Hepatocyte (in vitro differentiated cells): ENCODE results near the gene ZDHHC24. TPM values are rescaled to one million over a fixed set of nuclear protein-coding genes. Genes with fewer than 3 reads are reported as not detected.

ENCODE experiments used
- DNase-seq: peaks from one replicate; pipeline ENCODE4 v3.0.0-alpha.2; 2016; ENCODE audit warnings: low spot score
- H2AFZ ChIP-seq: fragments of 200-600 bp; sonication (generic); 2 replicates; pipeline ENCODE4 v1.6.0; 2016; ENCODE audit warnings: antibody characterized with exemption, mild to moderate bottlenecking
- H3K27ac ChIP-seq: fragments of 200-600 bp; sonication (generic); 2 replicates; pipeline ENCODE4 v1.5.1; 2016; ENCODE audit warnings: mild to moderate bottlenecking
- H3K27me3 ChIP-seq: fragments of 200-600 bp; sonication (generic); 2 replicates; pipeline ENCODE4 v1.6.1; 2016
- H3K36me3 ChIP-seq: fragments of 200-600 bp; sonication (generic); replicated peaks from 2 replicates; pipeline ENCODE4 v1.5.1; 2016; ENCODE audit warnings: low read depth; ENCODE audit not compliant: insufficient read depth
- H3K4me1 ChIP-seq: fragments of 200-600 bp; sonication (generic); 2 replicates; pipeline ENCODE4 v1.5.1; 2016; ENCODE audit warnings: mild to moderate bottlenecking, moderate library complexity; ENCODE audit not compliant: insufficient read depth
- H3K4me2 ChIP-seq: fragments of 200-600 bp; sonication (generic); 2 replicates; pipeline ENCODE4 v1.6.0; 2016
- H3K4me3 ChIP-seq: fragments of 200-600 bp; sonication (generic); 2 replicates; pipeline ENCODE4 v1.5.1; 2016; ENCODE audit warnings: mild to moderate bottlenecking
- H3K79me2 ChIP-seq: fragments of 200-600 bp; sonication (generic); 2 replicates; pipeline ENCODE4 v1.6.0; 2017; ENCODE audit warnings: mild to moderate bottlenecking
- H3K9me2 ChIP-seq: fragments of 200-600 bp; sonication (generic); replicated peaks from 2 replicates; pipeline ENCODE4 v1.6.0; 2017; ENCODE audit warnings: mild to moderate bottlenecking; ENCODE audit not compliant: insufficient read depth
- H3K9me3 ChIP-seq: fragments of 200-600 bp; sonication (generic); 2 replicates; pipeline ENCODE4 v1.5.1; 2016; ENCODE audit warnings: low read depth, mild to moderate bottlenecking
- H4K20me1 ChIP-seq: fragments of 200-600 bp; sonication (generic); 2 replicates; pipeline ENCODE4 v1.6.0; 2016; ENCODE audit warnings: mild to moderate bottlenecking; ENCODE audit not compliant: insufficient read depth, poor library complexity, severe bottlenecking
- CTCF ChIP-seq: fragments of 200-600 bp; sonication (generic); IDR thresholded peaks from 2 replicates; pipeline ENCODE4 v1.5.1; 2016; ENCODE audit warnings: antibody characterized with exemption, mild to moderate bottlenecking; ENCODE audit not compliant: poor library complexity
- EZH2 ChIP-seq: fragments of 200-600 bp; sonication (generic); IDR thresholded peaks from 2 replicates; pipeline ENCODE4 v1.6.1; 2016; ENCODE audit warnings: antibody characterized with exemption, mild to moderate bottlenecking, borderline replicate concordance
- EZH2phosphoT487 ChIP-seq: fragments of 200-600 bp; sonication (generic); IDR thresholded peaks from one replicate; pipeline ENCODE4 v1.6.1; 2018; ENCODE audit warnings: antibody characterized with exemption, mild to moderate bottlenecking, low read depth, moderate library complexity; ENCODE audit not compliant: unreplicated experiment, severe bottlenecking
- WGBS: methylation state at CpG from one replicate; pipeline ENCODE4 v1.1.6; 2016; ENCODE audit warnings: low lambda C conversion rate; ENCODE audit errors: missing lambda C conversion rate; 5-methylcytosine and 5-hydroxymethylcytosine counted together
- polyA plus RNA-seq: library from polyadenylated mRNA; unstranded; fragments of >200 nt; fragmentation: Nextera tagmentation; extraction: Ambion mirVana; gene quantifications from 2 replicates; pipeline ENCODE4 v1.2.1, GENCODE V29; 2016
- total RNA-seq: library from RNA; depleted of rRNA; stranded (reverse); fragments of >200 nt; gene quantifications from 2 replicates; pipeline ENCODE4 v1.2.3, GENCODE V29; 2014

Gene ZDHHC24
- total and polyA plus RNA-seq, 2 experiments from 2014 or later = 10.3 to 16.9 TPM

GRCh38 chr11:66567787-66568123 is 21.9 kb upstream of the ZDHHC24 start:
- no peaks in the 10 kb centered on the region for H3K79me2 ChIP-seq
- H3K9me2 ChIP-seq = no peaks in the 10 kb centered on the region
- H2AFZ ChIP-seq = no peak overlapping the region
- TF ChIP-seq CTCF = no peak
- no peak for TF ChIP-seq EZH2
- TF ChIP-seq EZH2phosphoT487 = no peak
- no peaks in the 10 kb centered on the region for H3K4me1 ChIP-seq
- no peak overlapping the region for H3K27ac ChIP-seq
- 97% methylated on average over 14 of the region's 15 CpGs for WGBS
- DNase-seq = no peak
- no peaks in the 10 kb centered on the region for H3K27me3 ChIP-seq
- H3K9me3 ChIP-seq = no peaks in the 10 kb centered on the region
- no peaks in the 10 kb centered on the region for H4K20me1 ChIP-seq
- H3K4me3 ChIP-seq = no peak overlapping the region
- no peaks in the 10 kb centered on the region for H3K36me3 ChIP-seq
- H3K4me2 ChIP-seq = no peak overlapping the region

- no peaks in the 10 kb centered on the region for H3K27me3 ChIP-seq
- H3K4me1 ChIP-seq = no peaks in the 10 kb centered on the region
- no peak overlapping the region for H3K27ac ChIP-seq
- H4K20me1 ChIP-seq = no peaks in the 10 kb centered on the region
- H3K9me3 ChIP-seq = no peaks in the 10 kb centered on the region
- H3K79me2 ChIP-seq = no peaks in the 10 kb centered on the region
- TF ChIP-seq CTCF = no peak
- no peaks in the 10 kb centered on the region for H3K9me2 ChIP-seq
- no peaks in the 10 kb centered on the region for H3K36me3 ChIP-seq
- H2AFZ ChIP-seq = no peak overlapping the region
- DNase-seq = no peak
- 95% methylated on average over 8 of the region's 8 CpGs for WGBS
- H3K4me2 ChIP-seq = no peak overlapping the region
- no peak overlapping the region for H3K4me3 ChIP-seq
Measured at GRCh38 chr11:66566221-66566620, 20.4 kb upstream of the ZDHHC24 start.

GRCh38 chr11:66564984-66565383 is 19.1 kb upstream of the ZDHHC24 start:
- 86% methylated on average over 5 of the region's 5 CpGs for WGBS
- DNase-seq = no peak
- no peak overlapping the region for H3K4me3 ChIP-seq

More at GRCh38 chr11:66564984-66565383, 19.1 kb upstream of the ZDHHC24 start:
- Histone ChIP-seq H3K9me2 (no peaks in the 10 kb centered on the region), H3K27ac (no peak overlapping the region), H2AFZ (no peak overlapping the region), H3K27me3 (no peaks in the 10 kb centered on the region), H4K20me1 (no peaks in the 10 kb centered on the region), H3K4me1 (no peaks in the 10 kb centered on the region), H3K4me2 (no peak overlapping the region), H3K9me3 (no peaks in the 10 kb centered on the region), H3K36me3 (no peaks in the 10 kb centered on the region), H3K79me2 (no peaks in the 10 kb centered on the region)
- TF ChIP-seq EZH2 = no peak
- TF ChIP-seq CTCF = no peak
- no peak for TF ChIP-seq EZH2phosphoT487
